Esophagus squamous epithelium (tissue), 4 donors: Measurements from ENCODE around the gene HSD17B3.

Experiments
- POLR2A ChIP-seq, 4 donors: fragments of 450-650 bp; IDR thresholded peaks; one replicate each; pipeline ENCODE4 v1.6.1; 2017; ENCODE audit warnings: antibody characterized with exemption in 4 of 4, mild to moderate bottlenecking in 4 of 4, moderate library complexity in 3 of 4
- TF ChIP-seq, protein P1 (sequence below), 6 experiments: fragments of 450-650 bp in 4 of 6; fragments of 200-600 bp in 2 of 6; sonication (generic) in 2 of 6; IDR thresholded peaks; one replicate each; pipeline ENCODE4 v1.5.1; 2016 to 2019; ENCODE audit warnings: antibody characterized with exemption in 6 of 6, mild to moderate bottlenecking in 4 of 6, moderate library complexity in 4 of 6

DNA sequence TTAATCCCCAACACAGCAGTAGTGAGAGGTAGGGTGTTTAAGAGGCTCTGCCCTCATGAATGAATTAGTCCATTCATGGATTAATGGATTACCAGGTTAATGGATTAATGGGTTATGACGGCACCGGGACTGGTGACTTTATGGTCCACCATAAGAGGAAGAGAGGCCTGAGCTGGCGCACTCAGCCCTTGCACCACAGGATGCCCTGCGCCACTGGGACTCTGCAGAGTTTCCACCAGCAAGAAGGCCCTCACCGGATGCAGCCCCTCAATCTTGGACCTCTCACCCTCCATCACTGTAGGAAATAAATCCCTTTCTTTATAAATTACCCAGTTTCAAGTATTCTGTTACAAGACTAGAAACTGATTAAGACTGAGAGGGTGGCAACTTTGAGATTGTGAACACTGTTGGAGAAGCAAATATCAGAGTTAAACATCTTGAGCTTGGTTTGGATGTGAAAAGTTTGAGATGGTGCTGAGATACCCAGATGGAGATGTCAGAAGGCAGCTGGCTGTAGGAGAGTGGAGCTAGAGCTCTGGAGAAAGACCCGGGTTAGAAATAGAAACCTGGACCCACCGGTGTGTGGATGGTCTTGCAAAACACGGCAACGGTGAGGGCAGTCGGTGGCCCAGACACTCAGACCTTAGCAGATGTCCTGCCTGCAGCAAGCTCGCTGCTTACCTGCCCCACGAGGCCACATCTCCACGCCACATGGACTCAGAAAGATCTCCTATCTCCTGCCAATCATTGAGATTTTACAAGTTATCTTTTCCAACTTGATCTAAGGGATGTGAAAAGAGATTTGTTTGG, 98.8 kb downstream of the HSD17B3 start:
- TF ChIP-seq, protein P1, sequence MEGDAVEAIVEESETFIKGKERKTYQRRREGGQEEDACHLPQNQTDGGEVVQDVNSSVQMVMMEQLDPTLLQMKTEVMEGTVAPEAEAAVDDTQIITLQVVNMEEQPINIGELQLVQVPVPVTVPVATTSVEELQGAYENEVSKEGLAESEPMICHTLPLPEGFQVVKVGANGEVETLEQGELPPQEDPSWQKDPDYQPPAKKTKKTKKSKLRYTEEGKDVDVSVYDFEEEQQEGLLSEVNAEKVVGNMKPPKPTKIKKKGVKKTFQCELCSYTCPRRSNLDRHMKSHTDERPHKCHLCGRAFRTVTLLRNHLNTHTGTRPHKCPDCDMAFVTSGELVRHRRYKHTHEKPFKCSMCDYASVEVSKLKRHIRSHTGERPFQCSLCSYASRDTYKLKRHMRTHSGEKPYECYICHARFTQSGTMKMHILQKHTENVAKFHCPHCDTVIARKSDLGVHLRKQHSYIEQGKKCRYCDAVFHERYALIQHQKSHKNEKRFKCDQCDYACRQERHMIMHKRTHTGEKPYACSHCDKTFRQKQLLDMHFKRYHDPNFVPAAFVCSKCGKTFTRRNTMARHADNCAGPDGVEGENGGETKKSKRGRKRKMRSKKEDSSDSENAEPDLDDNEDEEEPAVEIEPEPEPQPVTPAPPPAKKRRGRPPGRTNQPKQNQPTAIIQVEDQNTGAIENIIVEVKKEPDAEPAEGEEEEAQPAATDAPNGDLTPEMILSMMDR (IDR thresholded peaks at IDR 0.05): no peak
- TF ChIP-seq POLR2A (IDR thresholded peaks at IDR 0.05): no peak
